ENCODE data around the gene EEFSEC. TPM values are rescaled to one million over a fixed set of nuclear protein-coding genes. Genes with fewer than 3 reads are reported as not detected.

The EEFSEC gene
- total and polyA plus RNA-seq, 2 of the 4 experiments (the other 2 are of a cell fraction) = 4.5 to 9.3 TPM

DNA sequence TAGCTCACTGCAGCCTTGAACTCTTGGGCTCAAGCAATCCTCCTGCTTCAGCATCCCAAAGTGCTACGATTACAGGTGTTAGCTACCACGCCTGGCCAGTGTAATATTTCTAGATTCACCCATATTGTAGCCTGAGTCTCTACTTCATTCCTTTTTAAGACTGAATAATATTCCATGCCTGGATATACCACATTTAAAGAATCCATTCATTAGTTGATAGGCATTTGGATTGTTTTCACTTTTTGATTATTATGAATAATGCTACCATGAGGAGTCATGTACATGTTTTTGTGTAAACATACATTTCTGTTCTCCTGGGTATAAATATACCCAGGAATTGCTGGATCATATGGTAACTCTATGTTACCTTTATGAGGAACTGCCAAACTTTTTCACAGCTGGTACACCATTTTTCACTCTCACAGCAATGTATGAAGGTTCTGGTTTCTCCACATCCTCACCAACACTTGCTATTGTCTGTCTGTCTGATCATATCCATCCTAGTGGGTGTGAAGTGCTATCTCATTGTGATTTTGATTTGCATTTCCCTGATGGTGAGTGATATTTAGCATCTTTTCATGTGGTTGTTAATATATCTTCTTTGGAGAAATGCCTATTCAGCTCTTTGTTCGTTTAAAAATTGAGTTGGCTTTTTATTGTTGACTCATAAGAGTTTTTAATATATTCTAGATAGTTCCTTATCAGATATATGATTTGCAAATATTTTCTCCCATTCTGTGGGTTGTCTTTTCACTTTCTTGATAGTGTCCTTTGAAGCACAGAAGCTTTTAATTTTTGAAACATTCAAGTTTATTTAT is 32.6 kb downstream of the EEFSEC start:
- in situ Hi-C loops (cut with MboI; ENCODE audit: low sequenced_read_pairs) (no loop called here), intact Hi-C loops (cut with micrococcal nuclease) (no loop called here)
- BruUV-seq (replicated peaks) = no TSS peak

More for the DNA sequence above, 32.6 kb downstream of the EEFSEC start:
- Histone ChIP-seq H3K9ac (ENCODE audit: low read depth, low read length) (no peak overlapping the region), H3K79me1 (ENCODE audit: low read depth in 1 of 2, low read length in 2 of 2) (peaks cover 3 to 23% of the 10 kb centered on the region in 2 experiments; a peak in 2 of 4 replicates), H3K56ac (ENCODE audit: extremely low read depth, insufficient read depth, low read length) (no peak overlapping the region), H3K27ac (ENCODE audit: insufficient read depth, low read length) (no peak overlapping the region), H3K9me1 (ENCODE audit: insufficient read depth, low read length) (peaks cover 7% of the 10 kb centered on the region; the same call in 1 of the 2 replicates), H4K8ac (ENCODE audit: low read depth in 2 of 2, low read length in 2 of 2) (no peak overlapping the region), H4K20me1 (ENCODE audit: insufficient read depth, low read length) (peaks cover 8% of the 10 kb centered on the region; the same call in 1 of the 2 replicates), H2AFZ (replicated peaks; ENCODE audit: low read length, poor library complexity) (no peak overlapping the region), H3K9me3 (ENCODE audit: control insufficient read depth, insufficient read depth, low read length) (no peaks in the 10 kb centered on the region), H3K4me2 (ENCODE audit: low read depth, low read length) (no peak overlapping the region), H4K91ac (ENCODE audit: insufficient read depth, low read depth, low read length) (no peak overlapping the region), H2AK5ac (ENCODE audit: low read depth, low read length) (no peak overlapping the region), H2BK20ac (ENCODE audit: low read depth, low read length) (no peak overlapping the region), H3K18ac (ENCODE audit: low read depth, low read length) (no peak overlapping the region), H3K4me3 (ENCODE audit: insufficient read depth, low read depth, low read length) (no peak overlapping the region), H3K14ac (replicated peaks; ENCODE audit: low read depth, low read length) (no peak overlapping the region), H4K5ac (ENCODE audit: low read depth, low read length) (no peak overlapping the region), H2BK15ac (ENCODE audit: low read depth, low read length) (no peak overlapping the region), H2AK9ac (replicated peaks; ENCODE audit: low read depth, low read length, poor library complexity) (no peak overlapping the region), H2BK120ac (ENCODE audit: low read depth, low read length) (no peak overlapping the region), H3K27me3 (ENCODE audit: control insufficient read depth, insufficient read depth, low read length) (no peaks in the 10 kb centered on the region), H3K4ac (ENCODE audit: low read depth, low read length) (no peak overlapping the region), H3K23ac (ENCODE audit: low read depth, low read length) (no peak overlapping the region), H2BK5ac (ENCODE audit: low read depth, low read length, poor library complexity, severe bottlenecking) (no peak overlapping the region), H3K4me1 (ENCODE audit: control insufficient read depth, insufficient read depth, low read length) (0 out of 2 replicates have a peak, but pooled peaks cover 2% of the 10 kb centered on the region), H3K36me3 (ENCODE audit: control insufficient read depth, insufficient read depth, low read length) (no peaks in the 10 kb centered on the region)
- DNase-seq = no peak
- dilution Hi-C loops (cut with HindIII; ENCODE audit: low sequenced_read_pairs, unreplicated experiment) = no loop called here
- WGBS, 2 experiments (ENCODE audit: extremely low coverage in 2 of 2, insufficient read length in 1 of 2) = no CpG with 5 or more reads among the region's 3 CpGs
- ATAC-seq (ENCODE audit: low read depth) = no peak
- ChIA-PET POLR2A (ENCODE audit: unreplicated experiment) (no interaction called here), CTCF (interaction anchor here (1.1 kb wide), 1 partner anchor 15 kb away, joined by 3 read pairs; no protein-coding TSS in a partner anchor)
- TF ChIP-seq MAFK (IDR thresholded peaks at IDR 0.05; ENCODE audit: low read depth, low read length) (peak; percentile 50; the same call in 1 of the 2 replicates), POLR2A (IDR thresholded peaks at IDR 0.05; ENCODE audit: low read depth, low read length) (no peak)
